ENCODE measurements around the gene FAM177B. TPM values are rescaled to one million over a fixed set of nuclear protein-coding genes. Genes with fewer than 3 reads are reported as not detected.

Gene FAM177B
- not detected in 2 replicates for total RNA-seq

DNA sequence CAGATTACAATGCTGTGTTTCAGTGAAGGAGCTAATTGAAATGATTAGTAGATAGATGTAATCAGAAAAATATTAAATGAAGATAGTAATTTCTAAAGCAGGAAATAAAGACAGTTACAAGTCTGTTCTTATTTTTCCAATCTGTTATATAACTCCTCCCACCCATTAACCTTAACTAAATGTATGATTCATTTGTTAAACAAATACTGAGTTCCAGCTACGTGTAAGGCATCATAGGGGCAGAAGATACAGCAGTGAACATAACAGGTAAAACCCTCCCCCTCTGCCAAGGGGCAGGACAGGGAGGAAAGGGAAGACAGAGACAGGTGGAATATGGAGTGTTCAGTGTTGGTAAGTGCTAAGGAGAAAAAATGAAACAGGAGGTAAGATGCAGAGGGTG is at the start of gene FAM177B:
Gene FAM177B, plus strand, starts transcription at position 231 of the 400 bp plus-strand sequence. CDS start 9,344 bp downstream, outside the sequence.

DNA sequence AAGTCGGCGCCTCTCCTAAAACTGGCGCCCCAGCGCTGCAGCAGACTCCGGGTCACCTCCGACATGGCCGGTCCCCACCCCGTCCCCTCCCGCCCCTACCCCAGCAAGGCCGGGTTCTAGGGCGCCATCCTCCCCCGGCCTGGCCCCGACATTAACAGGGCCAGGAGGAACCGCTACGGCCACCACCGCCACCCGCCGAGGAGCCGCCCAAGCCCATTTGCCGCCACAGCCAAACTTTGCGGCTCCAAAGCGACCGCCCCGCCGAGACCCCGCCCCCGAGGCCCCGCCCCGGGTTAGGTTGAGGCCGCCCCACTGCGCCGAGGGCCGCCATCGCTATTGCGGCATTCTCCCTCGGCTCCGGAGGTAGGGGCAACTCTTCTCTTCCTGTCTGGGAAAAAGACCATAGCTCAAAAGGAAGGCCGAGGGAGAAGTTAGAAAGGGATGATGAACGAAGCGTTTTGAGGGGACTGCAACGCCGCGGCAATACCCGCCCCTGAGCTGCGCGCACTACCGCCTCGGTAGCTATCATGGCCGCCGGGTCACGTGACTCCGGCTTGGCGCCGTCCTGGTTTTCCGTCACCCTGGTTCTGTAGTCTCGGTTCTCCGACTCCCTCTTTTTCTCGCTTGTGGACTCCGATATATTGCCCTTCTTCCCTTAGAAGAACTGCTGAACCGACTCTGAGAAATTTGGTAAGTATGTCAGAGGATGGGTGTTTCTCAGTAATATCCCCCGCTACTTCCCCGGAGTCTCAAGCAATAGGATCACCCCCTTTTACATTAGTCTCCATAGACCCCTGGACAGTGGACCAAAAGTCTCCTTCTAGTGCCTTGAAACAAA is 24.5 kb upstream of the FAM177B start, which contains the start of the genes AIDA and BROX:
Gene AIDA, minus strand, starts transcription at position 239 of the 838 bp plus-strand sequence. Its CDS starts 174 bp downstream, at position 65.
Gene BROX, plus strand, starts transcription at position 312 of the 838 bp plus-strand sequence. CDS start 3,136 bp downstream, outside the sequence.

Other genes starting within 250 kb of the FAM177B start
- gene HHIPL2, start 189.1 kb upstream of the FAM177B start, total RNA-seq = 0.09 TPM in 1 of 2 replicates, not detected in the other
- 12.5 and 15.7 TPM in 2 replicates for gene TAF1A, start 147.3 kb upstream of the FAM177B start, total RNA-seq
- 68.3 and 71.5 TPM in 2 replicates for gene MIA3, start 119.1 kb upstream of the FAM177B start, total RNA-seq
- gene AIDA, start 24.7 kb upstream of the FAM177B start, total RNA-seq = 49.9 and 102 TPM in 2 replicates
- 33.6 and 45.0 TPM in 2 replicates for gene BROX, start 24.6 kb upstream of the FAM177B start, total RNA-seq
- 6.8 and 7.2 TPM in 2 replicates for gene DISP1, start 77.8 kb downstream of the FAM177B start, total RNA-seq

All from smooth muscle cell of the umbilical artery (primary cell).